IMR-90 (cell line): ENCODE results near the gene FGF4.

Experiments
- CTCF ChIP-seq: conservative IDR thresholded peaks from 2 replicates; pipeline ENCODE4 v1.5.1; 2012; ENCODE audit warnings: mild to moderate bottlenecking, low read depth, low read length, improper control_type of control experiment
- RFX5 ChIP-seq: IDR thresholded peaks from 2 replicates; pipeline ENCODE4 v1.8.0; 2012; ENCODE audit warnings: low read depth, mild to moderate bottlenecking, low read length, moderate library complexity
- SMC3 ChIP-seq: fragments of 150-350 bp; IDR thresholded peaks from 2 replicates; pipeline ENCODE4 v1.6.1; 2016; ENCODE audit warnings: low read depth, mild to moderate bottlenecking, antibody characterized with exemption, low read length, moderate library complexity

DNA sequence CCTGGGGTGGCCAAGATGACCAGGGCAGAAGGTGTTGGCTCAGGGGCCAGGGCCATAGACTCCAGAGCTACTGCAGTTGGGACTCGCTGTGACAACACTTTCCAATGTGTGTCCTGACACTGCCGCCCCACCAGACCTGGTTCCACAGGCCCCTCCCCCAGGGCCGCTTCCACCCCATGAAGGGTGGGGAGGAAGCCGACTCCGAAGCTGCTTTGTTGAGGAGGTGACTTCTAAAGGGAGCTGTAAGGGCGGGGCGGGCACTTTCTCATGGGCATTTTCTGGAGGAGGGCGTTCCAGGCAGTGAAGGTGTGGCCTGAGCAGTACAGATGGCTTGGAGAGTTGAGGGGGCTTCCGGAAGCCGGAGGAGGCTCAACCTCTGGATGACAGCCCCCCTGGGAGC is 37.8 kb upstream of the FGF4 start:
- TF ChIP-seq CTCF (no peak), SMC3 (no peak), RFX5 (no peak)
